ENCODE measurements around the gene CTDSP2.

Gene CTDSP2

DNA sequence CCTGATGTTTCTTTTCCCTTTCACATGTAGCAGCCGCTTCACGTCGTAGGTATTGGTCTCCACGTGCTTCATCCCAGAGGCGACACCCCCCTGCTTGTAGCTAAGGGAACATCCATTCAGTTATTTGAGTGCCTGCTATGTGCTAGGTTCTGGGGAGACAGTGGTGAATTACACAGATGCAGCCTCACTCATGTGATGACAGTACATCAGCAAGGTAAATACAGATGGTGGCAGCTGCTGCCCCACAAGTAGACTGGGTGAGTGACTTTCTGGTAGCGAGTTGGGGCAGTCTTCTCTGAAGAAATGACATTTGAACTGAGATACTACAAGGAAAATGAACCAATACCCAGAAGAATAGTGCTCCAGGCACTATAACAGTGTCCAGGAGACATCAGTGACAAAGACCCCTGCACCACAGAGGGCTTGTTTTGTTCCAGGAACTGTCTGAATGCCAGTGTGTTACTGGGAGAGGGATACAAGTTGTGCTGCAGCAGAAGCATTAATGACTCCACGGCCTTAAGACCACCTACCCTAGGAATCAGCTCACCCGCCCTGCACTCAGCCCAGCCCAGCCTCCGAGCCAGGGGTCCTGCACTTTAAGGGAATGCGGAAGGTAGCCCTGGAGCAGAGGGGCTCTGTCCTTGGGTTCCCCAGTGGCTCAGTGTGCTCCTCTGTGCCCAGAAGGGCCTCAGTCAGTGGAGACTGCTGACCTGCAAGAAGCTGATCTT, 35.3 kb downstream of the CTDSP2 start:
- in situ Hi-C loops (cut with HindIII; ENCODE audit: low pct_ligation_motif_present, low sequenced_read_pairs), result no loop called here
- Histone ChIP-seq H3K27ac (no peak overlapping the region), H3K36me3 (replicated peaks) (peaks cover 4% of the 10 kb centered on the region), H3K4me3 (ENCODE audit: low read depth, low read length) (no peak overlapping the region), H3K27me3 (replicated peaks) (no peaks in the 10 kb centered on the region)
- no peak for DNase-seq
- TF ChIP-seq, protein P1, sequence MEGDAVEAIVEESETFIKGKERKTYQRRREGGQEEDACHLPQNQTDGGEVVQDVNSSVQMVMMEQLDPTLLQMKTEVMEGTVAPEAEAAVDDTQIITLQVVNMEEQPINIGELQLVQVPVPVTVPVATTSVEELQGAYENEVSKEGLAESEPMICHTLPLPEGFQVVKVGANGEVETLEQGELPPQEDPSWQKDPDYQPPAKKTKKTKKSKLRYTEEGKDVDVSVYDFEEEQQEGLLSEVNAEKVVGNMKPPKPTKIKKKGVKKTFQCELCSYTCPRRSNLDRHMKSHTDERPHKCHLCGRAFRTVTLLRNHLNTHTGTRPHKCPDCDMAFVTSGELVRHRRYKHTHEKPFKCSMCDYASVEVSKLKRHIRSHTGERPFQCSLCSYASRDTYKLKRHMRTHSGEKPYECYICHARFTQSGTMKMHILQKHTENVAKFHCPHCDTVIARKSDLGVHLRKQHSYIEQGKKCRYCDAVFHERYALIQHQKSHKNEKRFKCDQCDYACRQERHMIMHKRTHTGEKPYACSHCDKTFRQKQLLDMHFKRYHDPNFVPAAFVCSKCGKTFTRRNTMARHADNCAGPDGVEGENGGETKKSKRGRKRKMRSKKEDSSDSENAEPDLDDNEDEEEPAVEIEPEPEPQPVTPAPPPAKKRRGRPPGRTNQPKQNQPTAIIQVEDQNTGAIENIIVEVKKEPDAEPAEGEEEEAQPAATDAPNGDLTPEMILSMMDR (IDR thresholded peaks at IDR 0.05; ENCODE audit: low read depth, low read length, missing control alignments), result no peak

GRCh38 chr12:57810450-57810849, 36.1 kb downstream of the CTDSP2 start:
- Histone ChIP-seq H3K27ac (no peak overlapping the region), H3K27me3 (replicated peaks) (no peaks in the 10 kb centered on the region), H3K4me3 (ENCODE audit: low read depth, low read length) (no peak overlapping the region), H3K36me3 (replicated peaks) (peaks cover 4% of the 10 kb centered on the region)
- no peak for DNase-seq
- in situ Hi-C loops (cut with HindIII; ENCODE audit: low pct_ligation_motif_present, low sequenced_read_pairs), result no loop called here
- TF ChIP-seq, protein P1 (IDR thresholded peaks at IDR 0.05; ENCODE audit: low read depth, low read length, missing control alignments), result no peak

DNA sequence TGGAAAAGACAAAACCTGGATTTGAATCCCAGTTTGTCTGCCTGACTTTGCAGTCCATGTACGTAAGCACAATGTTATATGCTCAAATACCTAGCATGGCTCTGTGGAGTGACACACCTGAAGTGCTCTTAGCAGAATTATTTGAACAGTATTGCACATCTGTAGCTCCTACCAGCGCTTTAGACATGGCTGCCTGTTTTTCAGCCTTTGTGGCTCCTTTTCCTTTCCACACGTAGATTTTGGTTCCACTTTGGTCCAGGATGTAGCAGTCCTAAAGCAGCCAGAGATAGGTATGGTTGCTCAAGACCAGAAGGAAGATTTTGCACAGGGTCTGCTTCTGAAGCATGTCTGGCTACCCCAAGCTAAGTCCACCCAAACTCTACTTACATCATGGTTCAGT, 37.1 kb downstream of the CTDSP2 start:
- Histone ChIP-seq H3K27ac (no peak overlapping the region), H3K36me3 (replicated peaks) (peaks cover 4% of the 10 kb centered on the region), H3K27me3 (replicated peaks) (no peaks in the 10 kb centered on the region), H3K4me3 (ENCODE audit: low read depth, low read length) (no peak overlapping the region)
- no peak for DNase-seq
- in situ Hi-C loops (cut with HindIII; ENCODE audit: low pct_ligation_motif_present, low sequenced_read_pairs), result no loop called here
- TF ChIP-seq, protein P1 (IDR thresholded peaks at IDR 0.05; ENCODE audit: low read depth, low read length, missing control alignments), result no peak

GRCh38 chr12:57808351-57808750, 38.2 kb downstream of the CTDSP2 start:
- in situ Hi-C loops (cut with HindIII; ENCODE audit: low pct_ligation_motif_present, low sequenced_read_pairs), result no loop called here
- H3K36me3 ChIP-seq (replicated peaks), result peaks cover 4% of the 10 kb centered on the region

GRCh38 chr12:57807285-57807684, 39.2 kb downstream of the CTDSP2 start:
- Histone ChIP-seq H3K4me3 (ENCODE audit: low read depth, low read length) (no peak overlapping the region), H3K27ac (no peak overlapping the region), H3K27me3 (replicated peaks) (no peaks in the 10 kb centered on the region), H3K36me3 (replicated peaks) (peaks cover 10% of the 10 kb centered on the region)
- no peak for DNase-seq
- in situ Hi-C loops (cut with HindIII; ENCODE audit: low pct_ligation_motif_present, low sequenced_read_pairs), result no loop called here
- TF ChIP-seq, protein P1 (IDR thresholded peaks at IDR 0.05; ENCODE audit: low read depth, low read length, missing control alignments), result no peak

More at GRCh38 chr12:57808351-57808750, 38.2 kb downstream of the CTDSP2 start:
- no peak for DNase-seq
- TF ChIP-seq, protein P1 (IDR thresholded peaks at IDR 0.05; ENCODE audit: low read depth, low read length, missing control alignments), result no peak
- no peaks in the 10 kb centered on the region for H3K27me3 ChIP-seq (replicated peaks)
- H3K27ac ChIP-seq, result no peak overlapping the region
- no peak overlapping the region for H3K4me3 ChIP-seq (ENCODE audit: low read depth, low read length)

GRCh38 chr12:57806677-57807076, 39.9 kb downstream of the CTDSP2 start:
- H3K27ac ChIP-seq, result no peak overlapping the region
- no peaks in the 10 kb centered on the region for H3K27me3 ChIP-seq (replicated peaks)
- no peak for DNase-seq
- TF ChIP-seq, protein P1 (IDR thresholded peaks at IDR 0.05; ENCODE audit: low read depth, low read length, missing control alignments), result no peak
- H3K4me3 ChIP-seq (ENCODE audit: low read depth, low read length), result no peak overlapping the region
- peaks cover 16% of the 10 kb centered on the region for H3K36me3 ChIP-seq (replicated peaks)
- in situ Hi-C loops (cut with HindIII; ENCODE audit: low pct_ligation_motif_present, low sequenced_read_pairs), result no loop called here
